Esophagus squamous epithelium (tissue), 4 donors: ENCODE data around the gene CCR5.
"Not testable (repeated sequence)": the region's sequence is repeated elsewhere in the genome, so short reads cannot be mapped to it uniquely, and the experiment has no call there.

Source experiments
- POLR2A ChIP-seq, 4 donors: fragments of 450-650 bp; IDR thresholded peaks; one replicate each; pipeline ENCODE4 v1.6.1; 2017; ENCODE audit warnings: antibody characterized with exemption in 4 of 4, mild to moderate bottlenecking in 4 of 4, moderate library complexity in 3 of 4
- TF ChIP-seq, protein P1 (sequence below), 6 experiments: fragments of 450-650 bp in 4 of 6; fragments of 200-600 bp in 2 of 6; sonication (generic) in 2 of 6; IDR thresholded peaks; one replicate each; pipeline ENCODE4 v1.5.1; 2016 to 2019; ENCODE audit warnings: antibody characterized with exemption in 6 of 6, mild to moderate bottlenecking in 4 of 6, moderate library complexity in 4 of 6

DNA sequence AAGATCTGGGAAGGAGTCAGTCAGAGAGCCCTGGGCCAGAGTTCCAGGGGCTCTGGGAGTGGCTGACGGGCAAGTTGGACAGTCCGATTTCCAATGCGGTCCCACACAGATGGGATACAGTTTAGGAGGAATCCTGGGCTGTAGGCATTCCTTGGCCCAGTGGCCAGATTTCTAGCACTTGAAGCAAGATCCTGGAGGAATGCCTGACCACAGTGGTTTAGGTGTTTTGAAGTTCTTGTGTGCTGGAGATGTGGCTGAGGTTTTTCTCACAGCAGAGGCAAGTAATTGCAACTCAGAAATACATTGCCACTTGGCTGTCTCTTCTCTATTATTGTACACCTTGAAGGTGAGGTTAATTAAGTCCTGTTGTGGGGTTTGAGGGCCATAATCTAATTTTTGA lies 40.1 kb upstream of the CCR5 start:
- TF ChIP-seq, protein P1, sequence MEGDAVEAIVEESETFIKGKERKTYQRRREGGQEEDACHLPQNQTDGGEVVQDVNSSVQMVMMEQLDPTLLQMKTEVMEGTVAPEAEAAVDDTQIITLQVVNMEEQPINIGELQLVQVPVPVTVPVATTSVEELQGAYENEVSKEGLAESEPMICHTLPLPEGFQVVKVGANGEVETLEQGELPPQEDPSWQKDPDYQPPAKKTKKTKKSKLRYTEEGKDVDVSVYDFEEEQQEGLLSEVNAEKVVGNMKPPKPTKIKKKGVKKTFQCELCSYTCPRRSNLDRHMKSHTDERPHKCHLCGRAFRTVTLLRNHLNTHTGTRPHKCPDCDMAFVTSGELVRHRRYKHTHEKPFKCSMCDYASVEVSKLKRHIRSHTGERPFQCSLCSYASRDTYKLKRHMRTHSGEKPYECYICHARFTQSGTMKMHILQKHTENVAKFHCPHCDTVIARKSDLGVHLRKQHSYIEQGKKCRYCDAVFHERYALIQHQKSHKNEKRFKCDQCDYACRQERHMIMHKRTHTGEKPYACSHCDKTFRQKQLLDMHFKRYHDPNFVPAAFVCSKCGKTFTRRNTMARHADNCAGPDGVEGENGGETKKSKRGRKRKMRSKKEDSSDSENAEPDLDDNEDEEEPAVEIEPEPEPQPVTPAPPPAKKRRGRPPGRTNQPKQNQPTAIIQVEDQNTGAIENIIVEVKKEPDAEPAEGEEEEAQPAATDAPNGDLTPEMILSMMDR (IDR thresholded peaks at IDR 0.05), result not testable (repeated sequence)
- not testable (repeated sequence) for TF ChIP-seq POLR2A (IDR thresholded peaks at IDR 0.05)
